Stimulated activated CD4-positive, alpha-beta T cell treated with anti-CD3 and anti-CD28 coated beads, Interleukin-1b, Interleukin-23, amount 100 ng/mL, for 24 hours (primary cell): ENCODE results near the gene COL4A1.
"Not testable (repeated sequence)": the region's sequence is repeated elsewhere in the genome, so short reads cannot be mapped to it uniquely, and the experiment has no call there.

ENCODE experiments used
- DNase-seq, 4 experiments: peaks; one replicate each; pipeline ENCODE4 v3.0.0-alpha.2; 2020; ENCODE audit warnings: low read depth in 4 of 4, low spot score in 1 of 4

The COL4A1 gene

GRCh38 chr13:110324026-110324749, 17.2 kb upstream of the COL4A1 start:
- no peak for DNase-seq

- DNase-seq, result no peak
Measured at GRCh38 chr13:110323172-110323891, 16.4 kb upstream of the COL4A1 start.

- DNase-seq, result no peak
Measured at GRCh38 chr13:110322828-110323171, 15.8 kb upstream of the COL4A1 start.

- DNase-seq, result no peak
Measured at GRCh38 chr13:110322126-110322827, 15.3 kb upstream of the COL4A1 start.

GRCh38 chr13:110321573-110321972, 14.6 kb upstream of the COL4A1 start:
- not testable (repeated sequence) for DNase-seq

- no peak for DNase-seq
Measured at GRCh38 chr13:110320645-110321044, 13.7 kb upstream of the COL4A1 start.

- no peak for DNase-seq
Measured at GRCh38 chr13:110319774-110320509, 13.0 kb upstream of the COL4A1 start.

GRCh38 chr13:110319397-110319773, 12.4 kb upstream of the COL4A1 start:
- DNase-seq, result no peak

GRCh38 chr13:110318920-110319319, 12.0 kb upstream of the COL4A1 start:
- no peak for DNase-seq

- no peak for DNase-seq
Measured at GRCh38 chr13:110317496-110318195, 10.7 kb upstream of the COL4A1 start.

GRCh38 chr13:110317093-110317492, 10.1 kb upstream of the COL4A1 start:
- DNase-seq, result no peak

- no peak for DNase-seq
Measured at GRCh38 chr13:110316196-110316595, 9.2 kb upstream of the COL4A1 start.

- DNase-seq, result no peak
Measured at GRCh38 chr13:110314516-110315245, 7.7 kb upstream of the COL4A1 start.

- not testable (repeated sequence) for DNase-seq
Measured at GRCh38 chr13:110313733-110314132, 6.8 kb upstream of the COL4A1 start.

GRCh38 chr13:110313261-110313660, 6.3 kb upstream of the COL4A1 start:
- DNase-seq, result not testable (repeated sequence)

- no peak for DNase-seq
Measured at GRCh38 chr13:110312339-110313031, 5.5 kb upstream of the COL4A1 start.

- no peak for DNase-seq
Measured at GRCh38 chr13:110311443-110312338, 4.7 kb upstream of the COL4A1 start.
